Medulla oblongata (tissue), 1 donor: ENCODE results near the gene RTN3.
"Not testable (repeated sequence)": the region's sequence is repeated elsewhere in the genome, so short reads cannot be mapped to it uniquely, and the experiment has no call there.

ENCODE experiments used
- DNase-seq: peaks from one replicate; pipeline ENCODE4 v3.0.0-alpha.2; 2015; ENCODE audit errors: extremely low spot score

The RTN3 gene, protein sequence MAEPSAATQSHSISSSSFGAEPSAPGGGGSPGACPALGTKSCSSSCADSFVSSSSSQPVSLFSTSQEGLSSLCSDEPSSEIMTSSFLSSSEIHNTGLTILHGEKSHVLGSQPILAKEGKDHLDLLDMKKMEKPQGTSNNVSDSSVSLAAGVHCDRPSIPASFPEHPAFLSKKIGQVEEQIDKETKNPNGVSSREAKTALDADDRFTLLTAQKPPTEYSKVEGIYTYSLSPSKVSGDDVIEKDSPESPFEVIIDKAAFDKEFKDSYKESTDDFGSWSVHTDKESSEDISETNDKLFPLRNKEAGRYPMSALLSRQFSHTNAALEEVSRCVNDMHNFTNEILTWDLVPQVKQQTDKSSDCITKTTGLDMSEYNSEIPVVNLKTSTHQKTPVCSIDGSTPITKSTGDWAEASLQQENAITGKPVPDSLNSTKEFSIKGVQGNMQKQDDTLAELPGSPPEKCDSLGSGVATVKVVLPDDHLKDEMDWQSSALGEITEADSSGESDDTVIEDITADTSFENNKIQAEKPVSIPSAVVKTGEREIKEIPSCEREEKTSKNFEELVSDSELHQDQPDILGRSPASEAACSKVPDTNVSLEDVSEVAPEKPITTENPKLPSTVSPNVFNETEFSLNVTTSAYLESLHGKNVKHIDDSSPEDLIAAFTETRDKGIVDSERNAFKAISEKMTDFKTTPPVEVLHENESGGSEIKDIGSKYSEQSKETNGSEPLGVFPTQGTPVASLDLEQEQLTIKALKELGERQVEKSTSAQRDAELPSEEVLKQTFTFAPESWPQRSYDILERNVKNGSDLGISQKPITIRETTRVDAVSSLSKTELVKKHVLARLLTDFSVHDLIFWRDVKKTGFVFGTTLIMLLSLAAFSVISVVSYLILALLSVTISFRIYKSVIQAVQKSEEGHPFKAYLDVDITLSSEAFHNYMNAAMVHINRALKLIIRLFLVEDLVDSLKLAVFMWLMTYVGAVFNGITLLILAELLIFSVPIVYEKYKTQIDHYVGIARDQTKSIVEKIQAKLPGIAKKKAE

GRCh38 chr11:63681321-63682065 lies at the start of gene RTN3:
Gene RTN3 (plus strand): TSS chr11:63681500. CDS start chr11:63681637, 137 bp downstream.
- peak; percentile 98 for DNase-seq

- peak; percentile 91 for DNase-seq
Observed at GRCh38 chr11:63635762-63636465, 45.4 kb upstream of the RTN3 start.

GRCh38 chr11:63638436-63638835 lies 42.9 kb upstream of the RTN3 start:
- DNase-seq, result not testable (repeated sequence)

DNA sequence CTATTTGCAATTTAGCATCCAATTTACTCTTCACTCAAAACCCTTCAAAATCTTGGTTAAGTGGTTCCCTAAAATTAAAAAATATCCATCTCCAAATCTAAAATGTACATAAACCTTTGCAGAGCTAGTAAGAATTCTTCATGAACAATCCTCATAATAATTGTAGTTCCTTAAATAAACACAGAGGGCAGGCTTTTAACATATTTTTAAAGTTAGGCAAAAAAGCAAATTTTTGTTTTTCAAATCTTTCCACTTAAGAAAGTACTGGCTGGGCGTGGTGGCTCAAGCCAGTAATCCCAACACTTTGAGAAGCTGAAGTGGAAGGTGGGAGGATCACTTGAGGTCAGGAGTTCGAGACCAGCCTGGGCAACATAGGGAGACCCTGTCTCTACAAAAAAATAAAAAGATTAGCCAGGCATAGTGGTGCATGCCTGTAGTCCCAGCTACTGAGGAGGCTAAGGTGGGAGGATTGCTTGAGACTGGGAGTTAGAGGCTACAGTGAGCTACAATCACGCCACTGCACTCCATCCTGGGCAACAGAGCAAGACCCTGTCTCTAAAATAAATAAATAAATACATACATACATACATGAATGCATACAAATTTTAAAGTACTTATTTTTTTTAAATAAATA lies 42.0 kb upstream of the RTN3 start:
- DNase-seq, result peak; percentile 33

DNA sequence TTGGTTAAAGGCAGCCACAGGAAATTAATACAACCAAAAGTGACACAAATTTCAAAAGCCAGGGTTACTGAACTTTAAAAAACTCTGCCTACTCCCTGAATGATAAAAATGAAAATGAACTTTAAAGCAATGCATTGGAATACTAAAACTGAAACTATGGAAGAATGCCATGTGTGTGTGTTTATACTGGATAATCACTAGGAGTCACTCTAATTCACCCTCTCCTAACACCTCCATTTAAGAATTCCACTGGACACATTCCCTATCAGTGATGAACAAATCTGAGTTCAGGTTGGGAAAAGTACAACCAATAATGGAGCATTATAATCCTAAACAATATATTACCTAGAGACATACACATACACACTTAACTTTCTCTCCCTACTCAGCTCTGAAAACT lies 39.6 kb upstream of the RTN3 start:
- DNase-seq, result no peak

- no peak for DNase-seq
Observed at GRCh38 chr11:63643205-63643604, 38.1 kb upstream of the RTN3 start.

DNA sequence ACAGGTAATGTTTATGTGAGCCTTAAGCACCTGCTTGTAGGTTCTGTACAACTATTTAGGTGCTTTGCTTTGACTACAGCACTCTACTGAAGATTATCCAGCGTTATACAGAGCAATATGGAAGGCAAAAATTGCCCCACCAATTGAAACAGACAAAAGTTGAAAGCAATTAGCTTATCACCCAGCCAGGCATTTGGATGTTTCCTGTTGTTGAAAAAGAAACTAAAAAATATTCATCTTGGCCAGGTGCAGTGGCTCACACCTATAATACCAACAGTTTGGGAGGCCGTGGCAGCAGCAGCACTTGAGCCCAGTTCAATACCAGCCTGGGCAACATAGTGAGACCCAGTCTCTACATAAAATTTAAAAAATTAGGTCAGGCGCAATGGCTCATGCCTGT lies 28.6 kb upstream of the RTN3 start:
- DNase-seq, result no peak

- no peak for DNase-seq
Observed at GRCh38 chr11:63660972-63661371, 20.3 kb upstream of the RTN3 start.

GRCh38 chr11:63663809-63664208 lies 17.5 kb upstream of the RTN3 start:
- DNase-seq, result no peak

- no peak for DNase-seq
Observed at GRCh38 chr11:63666874-63667273, 14.4 kb upstream of the RTN3 start.

DNA sequence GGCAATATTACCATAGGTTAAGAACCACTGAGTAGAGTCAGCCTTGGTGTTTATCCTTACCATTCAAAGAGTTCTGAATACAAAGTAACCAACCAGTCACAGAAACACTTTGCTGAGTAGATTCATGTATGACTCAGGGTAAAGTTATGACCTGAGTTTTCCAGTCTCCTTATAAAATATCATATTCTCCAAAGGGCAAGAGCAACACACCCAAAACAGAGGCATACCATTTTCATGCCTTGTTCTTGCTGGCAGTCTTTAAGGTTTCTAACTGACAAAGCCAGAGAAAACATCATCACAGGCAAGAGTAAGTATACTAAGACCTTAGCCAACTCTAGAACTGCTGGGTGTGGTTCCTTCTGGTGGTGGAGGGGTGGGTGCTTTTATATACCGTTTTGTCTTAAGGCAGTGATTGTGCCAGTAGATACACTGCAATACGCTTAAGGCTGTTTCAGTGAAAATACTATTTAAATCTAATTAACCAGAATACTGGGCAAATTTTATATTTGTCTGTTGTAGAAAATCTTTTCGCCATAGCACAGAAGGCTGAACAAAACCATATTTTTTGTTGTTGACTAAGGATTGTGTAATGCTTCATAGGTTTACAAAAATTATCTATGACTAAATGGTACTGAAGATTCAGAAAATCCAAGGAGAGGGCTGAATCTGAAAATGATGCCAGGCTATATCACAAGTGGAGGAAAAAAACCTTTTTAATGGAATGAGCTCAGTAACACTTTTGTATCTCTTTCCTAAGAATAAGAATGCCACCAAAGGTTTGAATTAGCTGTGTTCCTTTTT lies 13.1 kb upstream of the RTN3 start:
- no peak for DNase-seq

DNA sequence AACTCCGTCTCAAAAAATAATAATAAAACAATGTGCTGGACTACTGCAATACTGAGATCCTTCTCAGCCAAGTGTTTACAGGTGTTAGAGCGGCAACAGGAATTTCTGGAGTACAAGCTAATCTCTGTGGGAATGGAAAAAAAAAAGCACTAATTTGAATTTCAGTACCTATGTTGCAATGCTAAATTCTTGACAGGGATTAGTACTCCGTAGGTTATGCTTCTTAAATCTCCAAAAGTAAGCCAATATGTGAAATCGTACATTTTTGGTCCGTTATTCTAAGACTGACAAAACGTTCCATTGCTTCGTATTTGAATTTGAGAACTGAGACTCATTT lies 11.2 kb upstream of the RTN3 start:
- DNase-seq, result no peak

DNA sequence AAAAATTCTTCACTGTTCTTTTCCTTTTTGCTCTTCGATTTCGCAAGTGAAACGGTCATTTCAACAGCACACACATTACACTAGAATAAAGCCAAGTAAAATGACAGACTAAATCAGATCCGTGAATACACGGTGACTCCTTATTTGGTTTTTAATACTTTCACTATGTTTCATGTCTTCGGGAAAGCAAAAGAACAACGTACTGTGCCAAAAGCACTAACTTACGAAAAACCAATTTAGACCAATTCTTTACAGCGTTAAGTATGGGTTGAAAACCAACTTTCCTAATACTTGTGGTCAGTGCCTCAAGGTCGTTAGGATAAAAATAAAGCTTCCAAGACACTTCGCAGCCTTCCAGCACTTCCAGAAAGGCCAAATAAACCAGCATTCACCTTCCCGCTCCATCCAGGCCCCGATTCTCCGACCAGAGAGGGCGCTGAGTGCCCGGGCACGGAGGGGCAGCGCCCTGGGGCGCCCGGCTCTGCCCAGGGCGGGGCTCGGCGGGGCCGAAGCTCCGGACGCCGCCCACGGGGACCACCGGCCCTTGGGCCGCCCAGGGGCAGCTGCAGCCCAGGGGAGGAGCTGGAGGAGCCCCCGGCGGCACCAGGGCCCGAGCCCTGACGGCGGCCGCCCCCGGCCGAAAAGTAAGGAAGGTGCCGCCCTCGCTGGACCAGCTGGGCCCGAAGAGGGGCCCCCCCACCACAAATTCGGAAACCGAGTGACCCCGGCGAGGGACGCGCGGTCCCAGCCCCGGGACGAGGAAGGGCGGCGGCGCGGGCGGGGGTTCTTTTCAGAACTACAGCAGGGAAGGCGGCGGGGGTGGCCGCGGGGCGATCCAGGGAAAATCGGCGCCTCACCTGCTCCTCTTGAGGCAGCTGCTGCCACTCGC lies 10.6 kb upstream of the RTN3 start:
- peak; percentile 88 for DNase-seq

GRCh38 chr11:63671322-63672155 lies 9.8 kb upstream of the RTN3 start, which contains the start of gene ATL3:
Gene ATL3 (minus strand): TSS chr11:63671376. CDS start chr11:63671335, 41 bp downstream.
- DNase-seq, result peak; percentile 96

GRCh38 chr11:63672156-63672463 lies 9.2 kb upstream of the RTN3 start:
- no peak for DNase-seq

- no peak for DNase-seq
Observed at GRCh38 chr11:63672936-63673539, 8.3 kb upstream of the RTN3 start.

GRCh38 chr11:63673579-63673978 lies 7.7 kb upstream of the RTN3 start:
- DNase-seq, result no peak
